Stomach (tissue), 4 donors: Measurements from ENCODE around the gene USP37.

Source experiments
- EP300 ChIP-seq: sonication (generic); formaldehyde crosslinking; IDR thresholded peaks from one replicate; pipeline ENCODE4 v1.6.1; 2017; ENCODE audit warnings: antibody characterized with exemption
- POLR2A ChIP-seq, 4 donors: fragments of 450-650 bp; IDR thresholded peaks; one replicate each; pipeline ENCODE4 v1.6.1; 2016; ENCODE audit warnings: antibody characterized with exemption in 4 of 4, control low read depth in 2 of 4, mild to moderate bottlenecking in 1 of 4, moderate library complexity in 1 of 4
- POLR2AphosphoS5 ChIP-seq, 3 donors: sonication (generic); formaldehyde crosslinking; IDR thresholded peaks; one replicate each; pipeline ENCODE4 v1.6.1; 2016; ENCODE audit warnings: antibody characterized with exemption in 3 of 3
- TF ChIP-seq, protein P1 (sequence below), 7 experiments: fragments of 450-650 bp in 4 of 7; fragments of 200-600 bp in 3 of 7; sonication (generic) in 3 of 7; IDR thresholded peaks; one replicate each; pipeline ENCODE4 v1.5.1; 2016 to 2019; ENCODE audit warnings: antibody characterized with exemption in 7 of 7, control low read depth in 2 of 7, mild to moderate bottlenecking in 1 of 7

- TF ChIP-seq POLR2A (IDR thresholded peaks at IDR 0.05) (peak in 1 of 4 donors; percentile 9), EP300 (no peak), POLR2AphosphoS5 (IDR thresholded peaks at IDR 0.05) (peak; percentile 55 to 91 (median 78))
- TF ChIP-seq, protein P1, sequence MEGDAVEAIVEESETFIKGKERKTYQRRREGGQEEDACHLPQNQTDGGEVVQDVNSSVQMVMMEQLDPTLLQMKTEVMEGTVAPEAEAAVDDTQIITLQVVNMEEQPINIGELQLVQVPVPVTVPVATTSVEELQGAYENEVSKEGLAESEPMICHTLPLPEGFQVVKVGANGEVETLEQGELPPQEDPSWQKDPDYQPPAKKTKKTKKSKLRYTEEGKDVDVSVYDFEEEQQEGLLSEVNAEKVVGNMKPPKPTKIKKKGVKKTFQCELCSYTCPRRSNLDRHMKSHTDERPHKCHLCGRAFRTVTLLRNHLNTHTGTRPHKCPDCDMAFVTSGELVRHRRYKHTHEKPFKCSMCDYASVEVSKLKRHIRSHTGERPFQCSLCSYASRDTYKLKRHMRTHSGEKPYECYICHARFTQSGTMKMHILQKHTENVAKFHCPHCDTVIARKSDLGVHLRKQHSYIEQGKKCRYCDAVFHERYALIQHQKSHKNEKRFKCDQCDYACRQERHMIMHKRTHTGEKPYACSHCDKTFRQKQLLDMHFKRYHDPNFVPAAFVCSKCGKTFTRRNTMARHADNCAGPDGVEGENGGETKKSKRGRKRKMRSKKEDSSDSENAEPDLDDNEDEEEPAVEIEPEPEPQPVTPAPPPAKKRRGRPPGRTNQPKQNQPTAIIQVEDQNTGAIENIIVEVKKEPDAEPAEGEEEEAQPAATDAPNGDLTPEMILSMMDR (IDR thresholded peaks at IDR 0.05) = peak in 5 of 7 experiments; percentile 74 to 84 (median 79)
Measured at GRCh38 chr2:218406209-218406948, 161.8 kb downstream of the USP37 start.
